CD4-positive, alpha-beta T cell treated with Interleukin-6 at 100 ng/mL for 8 hours (primary cell): ENCODE results near the gene SEMA3D.

Experiments
- DNase-seq: peaks from one replicate; pipeline ENCODE4 v3.0.0-alpha.2; 2020; ENCODE audit warnings: mixed read lengths, low spot score

SEMA3D gene

DNA sequence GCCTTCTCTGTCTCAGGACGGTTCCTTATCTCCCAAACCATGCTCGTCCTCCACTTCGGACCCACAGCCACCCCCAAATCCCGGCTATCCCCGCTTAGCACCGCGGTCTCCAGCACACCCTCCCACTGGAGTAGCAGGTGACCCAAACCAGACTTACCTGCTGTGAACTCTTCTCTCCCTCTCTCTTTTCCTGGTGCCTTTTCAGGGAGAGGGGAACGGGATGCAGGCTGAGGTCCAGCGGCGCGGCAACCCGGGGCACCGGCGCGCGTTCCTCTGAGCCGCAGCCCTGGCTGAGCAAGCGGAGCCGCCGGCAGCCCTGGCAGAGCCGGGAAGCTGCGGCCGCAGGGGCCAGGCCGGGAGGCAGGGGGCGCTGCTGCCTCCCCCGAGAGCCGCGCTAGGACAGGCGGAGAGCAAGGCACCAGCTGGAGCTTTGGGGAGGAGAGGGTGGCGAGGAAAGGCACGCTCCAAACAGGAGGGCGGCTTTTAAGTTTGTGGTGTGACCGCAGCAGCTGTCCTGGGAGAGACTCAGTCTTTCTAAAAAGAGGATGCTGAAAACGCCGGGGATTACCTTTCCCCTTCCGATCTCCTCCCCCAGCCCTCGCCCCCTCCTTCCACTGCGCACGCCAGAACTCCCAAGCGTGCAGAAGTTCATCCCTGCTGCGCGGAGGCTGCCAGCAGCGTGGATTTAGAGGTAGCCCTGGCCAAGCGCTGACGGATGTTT lies at the start of gene SEMA3D:
TSS of gene SEMA3D (minus strand) at position 536 of the 721 bp plus-strand sequence. CDS start 65,165 bp downstream, outside the sequence.
- no peak for DNase-seq

- no peak for DNase-seq
Observed at GRCh38 chr7:85234730-85235129, 47.9 kb upstream of the SEMA3D start.

DNA sequence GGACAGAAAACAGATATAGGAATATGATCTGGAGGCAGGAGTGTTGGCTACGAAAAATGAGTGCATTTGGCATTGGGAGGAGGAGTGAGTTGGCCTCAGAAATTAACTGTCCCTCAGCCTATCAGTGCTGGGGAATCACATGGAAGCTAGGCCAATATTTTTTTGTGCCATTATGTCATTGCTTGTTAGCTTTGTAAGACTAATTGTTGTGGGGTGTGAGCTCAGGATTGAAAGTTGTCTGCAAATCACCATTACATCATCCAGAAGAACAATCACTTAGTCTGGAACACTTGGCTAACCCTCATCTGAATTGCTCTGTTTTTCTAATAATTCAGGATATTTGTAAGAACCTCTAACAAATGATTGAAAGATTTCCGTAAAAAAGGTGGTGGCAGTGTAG lies 45.2 kb upstream of the SEMA3D start:
- no peak for DNase-seq

- no peak for DNase-seq
Observed at GRCh38 chr7:85230623-85231022, 43.8 kb upstream of the SEMA3D start.

DNA sequence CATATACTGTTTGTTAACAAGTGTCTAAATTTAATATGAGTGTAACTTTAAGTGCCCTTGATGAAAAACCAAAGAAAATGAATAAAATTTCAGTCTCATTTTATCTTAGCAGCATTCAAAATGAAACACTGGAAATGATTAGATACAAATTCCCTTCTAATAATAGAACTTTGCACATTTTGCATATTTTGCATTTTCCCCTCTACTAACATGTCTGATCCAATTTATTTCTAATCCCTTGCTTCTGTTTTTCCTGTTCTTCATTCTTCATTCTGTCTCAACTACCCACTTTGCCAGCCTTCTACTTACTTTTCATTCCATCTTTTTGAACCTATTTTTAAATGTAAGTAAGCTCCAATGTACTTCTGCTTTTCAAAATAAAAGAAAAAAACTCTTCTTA lies 42.7 kb upstream of the SEMA3D start:
- DNase-seq = no peak

DNA sequence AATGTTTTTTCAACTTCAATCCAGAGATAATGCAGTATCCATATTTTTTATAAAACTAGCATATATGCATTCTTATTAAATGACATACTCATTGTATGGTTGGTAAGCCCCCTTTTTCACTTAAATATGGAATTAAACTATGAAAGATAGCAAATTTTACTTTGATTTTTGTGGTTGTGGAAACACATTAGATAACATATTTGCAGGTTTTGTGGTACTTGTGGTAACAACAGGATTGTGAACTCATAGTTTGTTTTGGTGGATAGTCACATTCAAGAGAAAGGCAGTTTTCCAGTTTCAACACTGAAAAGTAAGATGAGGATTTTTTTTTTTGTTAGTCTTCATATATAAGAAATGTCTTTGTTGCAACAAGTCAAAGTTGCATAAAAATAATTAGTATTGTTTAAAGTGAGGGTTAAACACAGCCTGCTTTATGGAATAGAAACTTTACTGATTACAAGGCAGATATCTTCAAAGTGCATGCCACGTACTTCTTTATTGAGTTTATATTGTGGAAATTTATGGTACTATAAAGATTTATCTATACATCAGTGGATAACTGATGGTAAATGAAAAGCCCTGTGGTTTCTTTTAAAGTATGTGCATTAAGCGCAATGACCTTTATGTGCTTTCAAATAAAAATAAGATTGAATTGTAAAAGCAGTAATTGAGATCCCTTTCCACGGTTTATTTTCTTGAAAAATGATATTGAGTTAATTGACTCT lies 39.7 kb upstream of the SEMA3D start:
- no peak for DNase-seq

DNA sequence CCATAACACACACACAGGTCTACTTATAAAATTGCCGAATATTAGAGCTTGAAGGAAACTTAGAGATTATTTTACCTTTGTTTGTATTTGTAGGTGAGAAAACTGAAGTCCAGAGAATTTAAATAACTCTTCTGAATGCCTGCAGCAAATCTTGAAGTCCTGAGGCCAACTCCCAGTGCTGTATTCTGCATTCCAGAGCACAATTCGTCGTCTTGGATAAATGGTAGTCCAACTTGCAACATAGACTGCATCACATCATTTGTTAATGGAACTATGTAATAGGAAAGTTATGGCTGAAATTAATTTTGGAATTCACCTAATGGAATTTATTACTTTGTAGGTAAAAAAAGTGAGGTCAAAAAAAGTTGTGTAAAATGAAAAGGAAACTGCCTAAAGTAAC lies 37.3 kb upstream of the SEMA3D start:
- DNase-seq = no peak

GRCh38 chr7:85222522-85222921 lies 35.7 kb upstream of the SEMA3D start:
- no peak for DNase-seq

GRCh38 chr7:85221796-85222195 lies 34.9 kb upstream of the SEMA3D start:
- no peak for DNase-seq

GRCh38 chr7:85220651-85221050 lies 33.8 kb upstream of the SEMA3D start:
- no peak for DNase-seq

- no peak for DNase-seq
Observed at GRCh38 chr7:85220023-85220422, 33.2 kb upstream of the SEMA3D start.

DNA sequence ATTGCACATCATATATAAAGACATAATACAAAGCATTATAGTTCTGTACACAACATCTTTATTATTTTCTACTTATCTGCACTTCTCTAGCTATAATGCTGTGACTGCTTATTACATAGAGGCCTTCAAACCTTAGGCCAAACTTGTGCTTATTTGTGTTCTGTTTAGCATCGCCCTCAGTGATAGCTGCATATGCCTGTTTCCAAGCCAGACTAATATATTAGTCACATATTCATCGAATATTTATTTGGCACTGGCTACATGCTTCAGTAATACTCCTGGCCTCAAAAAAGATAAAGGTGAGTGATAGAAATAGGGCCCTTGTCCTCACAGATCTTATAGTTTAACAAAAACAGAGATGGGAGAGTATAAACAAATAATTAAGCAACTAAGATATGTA lies 30.2 kb upstream of the SEMA3D start:
- no peak for DNase-seq

DNA sequence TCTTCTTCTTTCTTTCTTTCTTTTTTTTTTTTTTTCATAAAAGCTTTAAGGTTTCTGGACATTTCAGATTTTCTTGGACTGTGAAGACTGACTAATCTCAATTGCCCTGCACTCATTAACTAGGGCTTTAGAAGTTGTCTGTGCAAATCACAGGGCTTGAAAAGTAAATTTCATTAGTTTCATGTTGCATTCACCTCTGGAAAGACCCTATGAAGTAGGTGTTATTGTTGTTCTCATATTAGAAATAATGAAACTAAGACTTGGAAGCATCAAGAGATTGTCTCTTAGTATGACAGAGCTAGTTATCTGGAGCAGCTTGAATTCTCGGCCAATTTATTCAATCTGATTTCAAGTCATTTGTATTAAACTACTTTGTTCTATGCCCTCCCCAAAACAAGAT lies 28.2 kb upstream of the SEMA3D start:
- DNase-seq = no peak

DNA sequence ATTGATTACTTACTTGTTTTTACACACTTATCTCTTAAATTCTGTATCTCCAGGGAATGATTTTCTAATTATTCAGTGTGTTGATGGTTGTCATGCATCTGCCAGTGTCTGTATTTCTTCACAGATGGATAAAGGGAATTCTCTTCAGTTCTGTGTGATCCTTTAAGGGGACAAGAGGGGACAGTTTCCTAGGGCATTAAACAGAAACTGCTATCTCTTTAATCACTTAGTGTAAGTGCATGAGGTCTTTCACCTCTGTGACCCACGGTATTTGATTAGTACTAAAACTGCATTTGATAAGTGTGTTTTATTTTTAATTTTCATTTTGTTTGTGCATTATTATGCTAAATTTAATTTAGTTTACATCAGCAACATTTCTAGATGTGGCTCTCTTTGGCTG lies 26.6 kb upstream of the SEMA3D start:
- no peak for DNase-seq

GRCh38 chr7:85205754-85206153 lies 18.9 kb upstream of the SEMA3D start:
- DNase-seq = no peak

DNA sequence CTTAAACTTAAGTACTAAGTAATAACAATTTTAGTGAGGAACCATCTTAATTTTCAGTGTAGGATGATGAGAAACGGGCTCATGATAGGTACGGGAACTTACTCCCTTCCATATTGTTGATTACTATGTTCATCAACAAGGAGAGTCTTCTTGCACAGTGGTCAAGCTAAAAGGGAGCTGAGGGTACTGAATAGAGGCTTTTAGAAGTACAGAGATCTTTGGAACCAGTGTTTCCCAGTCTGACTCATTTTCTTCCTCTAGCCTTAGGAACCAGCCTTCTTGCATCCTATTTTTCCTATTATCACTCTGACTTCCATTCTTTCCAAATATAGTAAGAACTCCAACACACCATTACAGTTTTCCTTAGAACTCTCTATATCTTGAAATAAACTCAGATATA lies 17.6 kb upstream of the SEMA3D start:
- no peak for DNase-seq

DNA sequence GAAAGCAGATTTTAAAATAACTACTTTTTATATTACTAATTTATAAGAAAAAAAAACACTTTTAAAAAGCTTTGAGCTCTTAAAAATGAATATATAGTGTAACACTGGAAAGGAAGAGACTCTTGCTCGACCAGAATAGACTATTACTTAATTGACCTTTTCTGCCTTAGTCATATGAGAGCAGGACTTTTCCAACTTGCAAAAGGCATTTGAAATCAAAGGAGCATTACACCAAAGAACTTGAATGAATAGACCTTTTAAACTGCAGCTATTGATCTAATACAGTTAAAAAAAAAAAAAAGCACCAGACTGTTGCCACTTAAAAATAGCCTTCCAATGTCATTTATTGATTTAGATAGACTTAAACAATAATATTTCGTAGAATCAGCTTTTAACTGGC lies 17.2 kb upstream of the SEMA3D start:
- DNase-seq = no peak

GRCh38 chr7:85201209-85201608 lies 14.4 kb upstream of the SEMA3D start:
- no peak for DNase-seq

DNA sequence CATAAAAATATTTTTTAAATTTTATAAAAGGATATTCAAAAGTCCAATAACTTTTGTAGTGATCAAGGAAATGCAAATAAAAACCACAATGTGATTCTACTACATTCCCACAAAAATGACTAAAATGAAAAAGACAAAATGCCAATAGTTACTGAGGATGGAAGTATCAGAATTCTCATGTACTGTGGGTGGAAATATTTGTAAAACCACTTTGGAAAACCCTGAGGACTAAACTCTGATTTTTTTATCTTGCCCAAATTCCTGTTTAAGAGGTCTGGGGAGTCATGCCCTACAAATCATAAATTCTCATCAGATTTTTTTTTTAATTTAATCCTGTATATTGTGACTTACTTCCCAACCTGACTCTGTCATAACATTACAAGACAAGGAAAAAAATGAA lies 9.8 kb upstream of the SEMA3D start:
- no peak for DNase-seq

DNA sequence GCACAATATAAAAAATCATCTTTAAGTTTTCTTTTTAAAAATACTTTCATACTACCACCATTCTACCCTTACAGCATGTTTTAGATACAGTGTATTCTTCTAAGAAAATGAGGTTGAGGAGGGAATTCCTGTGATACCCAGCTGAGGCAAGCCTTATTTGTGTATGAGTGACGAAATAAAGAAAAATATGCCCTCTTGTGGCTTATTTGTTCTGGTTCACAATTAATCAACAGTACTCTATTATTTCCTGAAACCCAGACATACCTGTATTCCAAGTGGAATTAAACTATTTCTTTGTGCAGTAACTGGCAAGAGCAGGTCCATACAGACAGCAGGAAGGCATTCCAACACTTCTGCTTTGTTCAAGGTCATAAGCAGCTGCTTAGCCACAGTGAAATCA lies 4.5 kb upstream of the SEMA3D start:
- no peak for DNase-seq

- no peak for DNase-seq
Observed at GRCh38 chr7:85186083-85186520, 754 bp downstream of the SEMA3D start.

DNA sequence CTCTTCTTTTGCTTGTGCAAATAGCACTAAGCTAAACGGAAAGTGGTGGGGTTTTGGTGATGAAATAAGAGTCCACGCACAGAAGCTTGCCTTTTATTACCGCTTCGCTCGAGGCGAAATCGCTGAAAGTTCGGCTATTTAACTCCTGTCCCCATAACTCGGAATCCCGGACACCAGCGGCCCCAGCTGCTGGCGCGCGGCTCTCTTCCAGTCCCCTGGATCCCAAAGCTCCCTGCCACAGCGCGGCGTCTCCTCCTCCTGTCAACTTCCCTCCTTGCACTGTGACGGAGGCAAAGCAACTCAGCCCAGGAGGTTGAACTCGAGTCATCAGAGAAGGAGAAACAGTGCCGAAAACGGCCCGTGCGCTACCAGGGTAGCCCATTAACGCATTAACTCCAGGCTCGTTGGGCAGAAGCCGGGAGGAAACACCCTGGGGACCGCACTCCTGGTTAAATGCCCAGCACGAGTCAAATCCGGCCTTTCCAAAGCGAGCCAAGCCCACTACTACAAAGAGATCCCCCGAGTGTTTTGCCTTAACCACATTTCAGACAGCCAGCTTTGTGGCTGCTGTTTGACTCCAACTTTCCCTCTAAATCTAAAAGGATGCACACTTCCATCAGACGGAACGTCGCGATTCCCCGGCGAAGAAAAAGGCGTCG lies 1.3 kb downstream of the SEMA3D start:
- no peak for DNase-seq
